ENCODE data around the gene MYLK.

MYLK gene

GRCh38 chr3:123884993-123885392 is 861 bp upstream of the MYLK start:
- in situ Hi-C loops (cut with HindIII; ENCODE audit: low pct_unique_long_range_greater_than_20kb, low sequenced_read_pairs): no loop called here
- no peak for DNase-seq (ENCODE audit: low read depth in 1 of 2, low spot score in 1 of 2)
- no peak for TF ChIP-seq JUND (IDR thresholded peaks at IDR 0.05; ENCODE audit: low read depth)

DNA sequence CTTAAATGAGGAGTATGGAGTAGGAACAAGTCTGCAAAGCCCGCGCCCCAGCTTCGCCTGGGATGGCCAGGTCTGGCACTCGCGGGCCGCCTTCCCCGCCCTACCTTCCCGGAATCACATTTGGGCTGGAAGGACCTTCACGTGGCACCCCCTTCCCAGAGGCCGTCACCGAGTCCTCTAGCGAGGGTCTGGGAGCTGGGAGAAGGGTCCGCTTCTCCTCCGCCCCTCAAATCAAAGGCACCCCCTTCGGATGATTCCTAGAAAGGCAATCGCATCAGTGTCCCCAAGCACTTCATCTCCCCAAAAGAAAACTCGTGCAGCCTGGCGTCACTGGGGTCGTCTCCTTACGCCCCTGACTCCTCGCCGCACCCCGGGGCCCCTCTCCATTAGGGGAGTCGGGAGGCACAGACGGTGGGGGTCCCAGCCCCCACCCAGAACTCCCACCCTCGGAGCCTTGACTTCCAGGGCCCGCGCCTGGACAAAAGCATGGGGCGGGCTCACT is 380 bp downstream of the MYLK start:
- in situ Hi-C loops (cut with HindIII; ENCODE audit: low pct_unique_long_range_greater_than_20kb, low sequenced_read_pairs): no loop called here
- DNase-seq (ENCODE audit: low read depth in 1 of 2, low spot score in 1 of 2): no peak
- TF ChIP-seq JUND (IDR thresholded peaks at IDR 0.05; ENCODE audit: low read depth): no peak

- TF ChIP-seq JUND (IDR thresholded peaks at IDR 0.05; ENCODE audit: low read depth): no peak
- DNase-seq (ENCODE audit: low read depth in 1 of 2, low spot score in 1 of 2): no peak
- in situ Hi-C loops (cut with HindIII; ENCODE audit: low pct_unique_long_range_greater_than_20kb, low sequenced_read_pairs): no loop called here
These were observed 1.0 kb downstream of the MYLK start for GRCh38 chr3:123883111-123883510.

GRCh38 chr3:123881771-123882170 is 2.4 kb downstream of the MYLK start:
- TF ChIP-seq JUND (IDR thresholded peaks at IDR 0.05; ENCODE audit: low read depth): no peak
- in situ Hi-C loops (cut with HindIII; ENCODE audit: low pct_unique_long_range_greater_than_20kb, low sequenced_read_pairs): no loop called here
- DNase-seq (ENCODE audit: low read depth in 1 of 2, low spot score in 1 of 2): no peak

DNA sequence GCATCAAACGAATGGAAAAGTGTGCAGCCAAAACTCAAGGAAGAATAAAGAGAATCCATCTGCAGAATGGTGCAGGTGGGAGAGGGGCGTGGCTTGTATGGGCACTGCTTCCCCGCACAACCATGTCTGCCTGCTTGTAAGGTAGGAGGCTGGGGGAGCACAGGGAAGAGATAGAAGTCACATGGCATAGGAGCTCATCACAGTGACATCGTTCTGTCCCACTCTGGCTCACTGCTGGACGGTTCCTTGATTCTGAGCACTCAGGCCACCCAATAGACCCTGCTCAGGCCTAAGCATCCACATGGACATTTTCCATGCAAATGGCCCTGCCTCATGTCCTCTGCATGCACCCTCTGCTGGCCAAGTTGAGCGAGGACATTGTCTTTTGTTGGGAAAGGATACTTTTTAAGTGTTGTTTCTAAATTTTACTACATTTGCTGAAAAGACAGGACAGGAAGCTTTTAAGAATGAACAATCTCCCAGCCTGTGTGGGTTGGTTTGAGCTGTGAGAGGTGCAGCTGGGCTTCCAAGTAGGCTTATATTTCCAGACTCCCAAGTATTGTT is 3.1 kb downstream of the MYLK start:
- DNase-seq (ENCODE audit: low read depth in 1 of 2, low spot score in 1 of 2): peak in 1 of 2 experiments; percentile 42

GRCh38 chr3:123878807-123879206 is 5.3 kb downstream of the MYLK start:
- no peak for DNase-seq (ENCODE audit: low read depth in 1 of 2, low spot score in 1 of 2)
- in situ Hi-C loops (cut with HindIII; ENCODE audit: low pct_unique_long_range_greater_than_20kb, low sequenced_read_pairs): no loop called here
- TF ChIP-seq JUND (IDR thresholded peaks at IDR 0.05; ENCODE audit: low read depth): no peak

More for the DNA sequence above, 3.1 kb downstream of the MYLK start:
- in situ Hi-C loops (cut with HindIII; ENCODE audit: low pct_unique_long_range_greater_than_20kb, low sequenced_read_pairs): no loop called here
- TF ChIP-seq JUND (IDR thresholded peaks at IDR 0.05; ENCODE audit: low read depth): no peak

DNA sequence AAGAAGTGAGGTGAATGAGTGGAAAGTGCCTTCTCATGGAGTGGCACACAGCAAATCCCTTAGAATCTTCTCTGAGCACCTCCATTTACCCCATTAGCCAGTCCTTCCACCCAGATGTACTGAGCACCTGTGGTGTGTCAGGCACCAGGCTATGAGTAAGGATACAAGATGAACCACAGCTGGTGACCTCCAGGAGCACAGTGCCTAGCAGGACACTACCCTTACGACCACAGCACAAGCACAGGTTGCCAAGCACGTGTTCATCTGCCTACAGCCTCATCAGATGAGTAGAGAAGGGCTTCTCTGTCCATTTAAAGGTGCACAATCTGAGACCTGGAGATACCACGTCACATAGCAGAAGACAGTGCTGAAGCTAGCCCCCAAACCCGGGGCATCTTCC is 6.2 kb downstream of the MYLK start:
- no peak for TF ChIP-seq JUND (IDR thresholded peaks at IDR 0.05; ENCODE audit: low read depth)
- no peak for DNase-seq (ENCODE audit: low read depth in 1 of 2, low spot score in 1 of 2)
- in situ Hi-C loops (cut with HindIII; ENCODE audit: low pct_unique_long_range_greater_than_20kb, low sequenced_read_pairs): no loop called here

- in situ Hi-C loops (cut with HindIII; ENCODE audit: low pct_unique_long_range_greater_than_20kb, low sequenced_read_pairs): no loop called here
- no peak for DNase-seq (ENCODE audit: low read depth in 1 of 2, low spot score in 1 of 2)
- TF ChIP-seq JUND (IDR thresholded peaks at IDR 0.05; ENCODE audit: low read depth): no peak
These were observed 6.7 kb downstream of the MYLK start for GRCh38 chr3:123877466-123877865.

- in situ Hi-C loops (cut with HindIII; ENCODE audit: low pct_unique_long_range_greater_than_20kb, low sequenced_read_pairs): no loop called here
- TF ChIP-seq JUND (IDR thresholded peaks at IDR 0.05; ENCODE audit: low read depth): no peak
- DNase-seq (ENCODE audit: low read depth in 1 of 2, low spot score in 1 of 2): peak in 1 of 2 experiments; percentile 18
These were observed 7.3 kb downstream of the MYLK start for GRCh38 chr3:123876858-123877257.

DNA sequence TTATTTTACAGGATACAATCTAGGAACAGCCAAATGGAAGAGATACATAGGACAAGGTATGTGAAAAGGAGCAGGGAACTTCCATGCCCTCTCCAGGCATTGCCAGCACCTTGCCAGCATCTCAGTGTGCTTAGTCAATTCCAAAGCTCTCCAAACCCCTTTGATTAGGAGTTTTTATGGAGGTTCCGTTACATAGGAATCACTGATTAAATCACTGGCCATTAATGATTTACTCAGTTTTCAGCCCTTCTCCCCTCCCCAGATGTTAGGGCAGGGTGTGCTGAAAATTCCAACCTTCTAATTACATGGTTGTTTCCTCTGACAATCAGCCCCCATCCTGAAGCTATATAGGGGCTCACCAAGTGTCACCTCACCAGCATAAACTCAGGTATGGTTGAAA is 11.5 kb downstream of the MYLK start:
- no peak for TF ChIP-seq JUND (IDR thresholded peaks at IDR 0.05; ENCODE audit: low read depth)
- DNase-seq (ENCODE audit: low read depth in 1 of 2, low spot score in 1 of 2): no peak
- in situ Hi-C loops (cut with HindIII; ENCODE audit: low pct_unique_long_range_greater_than_20kb, low sequenced_read_pairs): no loop called here

DNA sequence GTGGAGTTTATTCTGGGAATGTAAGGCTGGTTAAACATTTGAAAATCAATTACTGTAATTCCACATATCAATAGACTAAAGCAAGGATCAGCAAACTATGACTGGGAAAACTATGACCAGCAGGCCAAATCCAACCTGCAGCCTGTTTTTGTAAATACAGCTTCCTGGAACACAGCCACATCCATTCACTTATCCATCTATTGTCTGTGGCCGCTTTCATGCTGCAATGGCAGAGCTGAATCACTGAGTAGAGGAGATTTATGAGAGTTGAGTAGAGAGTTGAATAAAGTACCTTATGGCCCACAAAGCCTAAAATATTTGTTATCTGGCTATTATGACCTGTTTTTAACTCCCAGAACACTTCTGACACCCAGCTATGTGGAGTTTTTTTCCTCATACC is 12.2 kb downstream of the MYLK start:
- no peak for TF ChIP-seq JUND (IDR thresholded peaks at IDR 0.05; ENCODE audit: low read depth)
- no peak for DNase-seq (ENCODE audit: low read depth in 1 of 2, low spot score in 1 of 2)
- in situ Hi-C loops (cut with HindIII; ENCODE audit: low pct_unique_long_range_greater_than_20kb, low sequenced_read_pairs): no loop called here

GRCh38 chr3:123870033-123870432 is 14.1 kb downstream of the MYLK start:
- TF ChIP-seq JUND (IDR thresholded peaks at IDR 0.05; ENCODE audit: low read depth): no peak
- DNase-seq (ENCODE audit: low read depth in 1 of 2, low spot score in 1 of 2): no peak
- in situ Hi-C loops (cut with HindIII; ENCODE audit: low pct_unique_long_range_greater_than_20kb, low sequenced_read_pairs): no loop called here

DNA sequence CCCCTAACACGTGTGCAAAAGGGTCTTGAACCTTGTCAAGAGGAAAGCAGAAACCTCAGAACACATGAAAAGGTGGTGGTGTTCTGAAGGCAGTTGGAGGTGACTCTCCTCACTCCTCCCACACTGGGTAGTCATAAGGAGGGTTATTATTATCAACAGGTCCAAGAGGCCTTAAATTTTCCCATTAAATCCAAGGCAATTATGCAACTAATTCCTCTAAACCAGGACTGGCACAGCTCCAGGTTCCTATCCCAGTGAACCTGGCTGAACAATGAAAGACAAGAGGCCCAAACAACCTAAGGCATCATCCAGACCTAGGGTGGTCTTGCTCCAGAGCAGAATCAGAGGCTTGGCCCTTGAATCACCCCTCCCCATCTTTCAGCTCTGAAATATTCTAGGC is 15.0 kb downstream of the MYLK start:
- TF ChIP-seq JUND (IDR thresholded peaks at IDR 0.05; ENCODE audit: low read depth): no peak
- in situ Hi-C loops (cut with HindIII; ENCODE audit: low pct_unique_long_range_greater_than_20kb, low sequenced_read_pairs): no loop called here
- DNase-seq (ENCODE audit: low read depth in 1 of 2, low spot score in 1 of 2): no peak

DNA sequence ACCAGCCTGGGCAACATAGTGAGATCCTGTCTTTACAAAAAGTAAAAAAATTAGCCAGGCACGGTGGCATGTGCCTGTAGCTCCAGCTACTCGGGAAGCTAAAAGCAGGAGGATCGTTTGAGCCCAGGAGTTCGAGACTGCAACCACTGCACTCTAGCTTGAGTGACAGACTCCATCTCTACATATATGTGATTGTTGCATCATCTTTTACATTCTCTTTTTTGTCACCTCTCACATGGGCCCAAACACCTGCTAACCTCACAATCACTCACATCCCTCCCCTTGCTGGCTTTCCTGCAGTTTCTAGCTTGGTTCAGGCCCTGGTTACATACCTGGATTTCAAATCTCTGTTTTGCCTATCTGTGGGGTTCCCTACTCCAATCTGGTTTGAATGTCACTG is 19.4 kb downstream of the MYLK start:
- DNase-seq (ENCODE audit: low read depth in 1 of 2, low spot score in 1 of 2): no peak
- in situ Hi-C loops (cut with HindIII; ENCODE audit: low pct_unique_long_range_greater_than_20kb, low sequenced_read_pairs): no loop called here
- no peak for TF ChIP-seq JUND (IDR thresholded peaks at IDR 0.05; ENCODE audit: low read depth)

Measured in T47D (cell line).